OCI-LY3 (cell line): ENCODE data around the gene CNEP1R1.
"Not testable (repeated sequence)": the region's sequence is repeated elsewhere in the genome, so short reads cannot be mapped to it uniquely, and the experiment has no call there.

Source experiments
- H2AFZ ChIP-seq: fragments of 200-600, 300-600 bp; shearing (Covaris generic); 2 replicates; pipeline ENCODE4 v1.6.0; 2014; ENCODE audit warnings: antibody characterized with exemption, low read depth, low read length
- H3K27ac ChIP-seq: fragments of 200-600, 300-600 bp; sonication (generic); 2 replicates; pipeline ENCODE4 v1.5.1; 2014; ENCODE audit warnings: mild to moderate bottlenecking, low read length, moderate library complexity, mixed read lengths
- H3K27me3 ChIP-seq: fragments of 200-600, 300-600 bp; sonication (generic); 2 replicates; pipeline ENCODE4 v1.6.1; 2014; ENCODE audit warnings: low read depth, low read length, mixed read lengths
- H3K36me3 ChIP-seq: fragments of 200-600, 300-600 bp; sonication (generic); replicated peaks from 2 replicates; pipeline ENCODE3; 2014; ENCODE audit warnings: low read depth, low read length, mixed read lengths
- H3K4me1 ChIP-seq: fragments of 300-600, 200-600 bp; sonication (generic); 2 replicates; pipeline ENCODE4 v1.6.1; 2014; ENCODE audit warnings: low read length, mixed read lengths
- H3K4me2 ChIP-seq: fragments of 200-600, 300-600 bp; sonication (generic); 2 replicates; pipeline ENCODE4 v1.6.1; 2014; ENCODE audit warnings: low read length, mixed read lengths
- H3K4me3 ChIP-seq: fragments of 300-600, 200-600 bp; sonication (generic); 2 replicates; pipeline ENCODE4 v1.5.1; 2014; ENCODE audit warnings: antibody characterized with exemption, mild to moderate bottlenecking, low read length, moderate library complexity
- H3K79me2 ChIP-seq: fragments of 300-600, 200-600 bp; shearing (Covaris generic); 2 replicates; pipeline ENCODE4 v1.6.1; 2014; ENCODE audit warnings: mild to moderate bottlenecking, low read length, mixed read lengths
- H3K9ac ChIP-seq: fragments of 300-600, 200-600 bp; shearing (Covaris generic); 2 replicates; pipeline ENCODE4 v1.6.0; 2014; ENCODE audit warnings: mild to moderate bottlenecking, low read length, moderate library complexity
- H3K9me3 ChIP-seq: fragments of 200-600, 300-600 bp; shearing (Covaris generic); 2 replicates; pipeline ENCODE4 v1.6.1; 2014; ENCODE audit warnings: low read length, mixed read lengths; ENCODE audit not compliant: insufficient read depth
- H4K20me1 ChIP-seq: fragments of 200-600, 300-600 bp; sonication (generic); 2 replicates; pipeline ENCODE4 v1.6.1; 2016; ENCODE audit warnings: low read length, mixed read lengths; ENCODE audit not compliant: insufficient read depth
- CTCF ChIP-seq: fragments of 200-600, 300-600 bp; sonication (generic); IDR thresholded peaks from 2 replicates; pipeline ENCODE4 v1.5.1; 2014; ENCODE audit warnings: antibody characterized with exemption, low read length, low read depth
- EZH2phosphoT487 ChIP-seq: fragments of 200-600 bp; shearing (Covaris generic); IDR thresholded peaks from 2 replicates; pipeline ENCODE4 v1.6.1; 2018; ENCODE audit warnings: antibody characterized with exemption, mixed run types, low read depth

CNEP1R1 gene

GRCh38 chr16:50007744-50008143 lies 17.3 kb upstream of the CNEP1R1 start:
- Histone ChIP-seq H3K9me3 (no peaks in the 10 kb centered on the region), H3K4me1 (peaks cover 7% of the 10 kb centered on the region; the same call in 1 of the 2 replicates), H3K36me3 (no peaks in the 10 kb centered on the region), H3K4me2 (no peak overlapping the region), H3K4me3 (no peak overlapping the region), H3K79me2 (no peaks in the 10 kb centered on the region), H3K27me3 (0 out of 2 replicates have a peak, but pooled peaks cover 3% of the 10 kb centered on the region), H4K20me1 (no peaks in the 10 kb centered on the region), H3K9ac (no peak overlapping the region), H2AFZ (no peak overlapping the region), H3K27ac (no peak overlapping the region)
- TF ChIP-seq EZH2phosphoT487 (no peak), CTCF (no peak)

- Histone ChIP-seq H3K27ac (no peak overlapping the region), H4K20me1 (no peaks in the 10 kb centered on the region), H2AFZ (no peak overlapping the region), H3K4me3 (no peak overlapping the region), H3K9ac (no peak overlapping the region), H3K9me3 (no peaks in the 10 kb centered on the region), H3K4me2 (no peak overlapping the region), H3K36me3 (no peaks in the 10 kb centered on the region), H3K27me3 (0 out of 2 replicates have a peak, but pooled peaks cover 2% of the 10 kb centered on the region), H3K4me1 (peaks cover 7% of the 10 kb centered on the region; the same call in 1 of the 2 replicates), H3K79me2 (no peaks in the 10 kb centered on the region)
- TF ChIP-seq EZH2phosphoT487 (no peak), CTCF (no peak)
Measured at GRCh38 chr16:50010212-50010611, 14.8 kb upstream of the CNEP1R1 start.

GRCh38 chr16:50011707-50012106 lies 13.3 kb upstream of the CNEP1R1 start:
- H3K9ac ChIP-seq: no peak overlapping the region
- no peaks in the 10 kb centered on the region for H3K9me3 ChIP-seq
- H3K4me3 ChIP-seq: no peak overlapping the region
- no peak overlapping the region for H3K4me2 ChIP-seq
- peaks cover 12% of the 10 kb centered on the region for H3K4me1 ChIP-seq
- H3K36me3 ChIP-seq: no peaks in the 10 kb centered on the region
- H3K79me2 ChIP-seq: no peaks in the 10 kb centered on the region
- H3K27me3 ChIP-seq: no peaks in the 10 kb centered on the region
- H4K20me1 ChIP-seq: no peaks in the 10 kb centered on the region
- no peak overlapping the region for H2AFZ ChIP-seq
- TF ChIP-seq CTCF: no peak
- no peak for TF ChIP-seq EZH2phosphoT487
- no peak overlapping the region for H3K27ac ChIP-seq

GRCh38 chr16:50012182-50012581 lies 12.8 kb upstream of the CNEP1R1 start:
- Histone ChIP-seq H3K9ac (no peak overlapping the region), H3K4me1 (peaks cover 7% of the 10 kb centered on the region)

GRCh38 chr16:50014211-50014610 lies 10.8 kb upstream of the CNEP1R1 start:
- not testable (repeated sequence) for H3K27me3 ChIP-seq, H3K79me2 ChIP-seq, H3K9me3 ChIP-seq, H3K4me1 ChIP-seq, H3K36me3 ChIP-seq, H3K4me3 ChIP-seq, H3K4me2 ChIP-seq, H2AFZ ChIP-seq, H3K9ac ChIP-seq, H4K20me1 ChIP-seq, H3K27ac ChIP-seq

More at GRCh38 chr16:50012182-50012581, 12.8 kb upstream of the CNEP1R1 start:
- Histone ChIP-seq H4K20me1 (no peaks in the 10 kb centered on the region), H3K4me2 (no peak overlapping the region), H3K27me3 (no peaks in the 10 kb centered on the region), H3K79me2 (no peaks in the 10 kb centered on the region), H3K36me3 (no peaks in the 10 kb centered on the region), H2AFZ (no peak overlapping the region), H3K9me3 (no peaks in the 10 kb centered on the region), H3K27ac (no peak overlapping the region), H3K4me3 (no peak overlapping the region)
- no peak for TF ChIP-seq EZH2phosphoT487
- no peak for TF ChIP-seq CTCF
